Motor neuron (in vitro differentiated cells): ENCODE results near the gene CD300C. TPM values are rescaled to one million over a fixed set of nuclear protein-coding genes. Genes with fewer than 3 reads are reported as not detected.

Experiments used
- ATAC-seq, 8 experiments: fragments of 200-7000 bp; cut with Tn5 transposase; replicated peaks in 6 of 8; 2 replicates each; pipeline ENCODE4 v1.8.0; 2021; ENCODE audit warnings: mild to moderate bottlenecking in 8 of 8, moderate library complexity in 8 of 8
- H3K27ac ChIP-seq, 2 donors: fragments of 250-450 bp; sonication (Bioruptor Pico); 2 replicates each; pipeline ENCODE4 v1.9.0; 2021; ENCODE audit warnings: antibody characterized with exemption in 2 of 2, mild to moderate bottlenecking in 2 of 2, moderate library complexity in 1 of 2
- H3K4me1 ChIP-seq, 2 donors: fragments of 250-450 bp; sonication (Bioruptor Pico); replicated peaks in 1 of 2; 2 replicates each; pipeline ENCODE4 v1.6.1; 2021; ENCODE audit warnings: antibody characterized with exemption in 2 of 2, mild to moderate bottlenecking in 2 of 2, moderate library complexity in 1 of 2
- H3K4me3 ChIP-seq, 5 donors: fragments of 250-450 bp; sonication (Bioruptor Pico); 2 replicates each; pipeline ENCODE4 v1.9.0; 2021; ENCODE audit warnings: antibody characterized with exemption in 5 of 5, mild to moderate bottlenecking in 5 of 5, moderate library complexity in 4 of 5
- WGBS, 10 experiments: fragments of 450-650 bp; shearing (Covaris generic); methylation state at CpG; one replicate each; pipeline ENCODE4 v1.0.0; 2022; 5-methylcytosine and 5-hydroxymethylcytosine counted together
- in situ Hi-C, 9 experiments: fragments of 400-800 bp; cut with MboI; loops; one replicate each; pipeline ENCODE4 v1.15.0; 2021; ENCODE audit warnings: low sequenced_read_pairs in 9 of 9, low pct_unique_long_range_greater_than_20kb in 2 of 9; ENCODE audit not compliant: unreplicated experiment in 9 of 9
- total RNA-seq, 8 experiments: library from RNA; unstranded; fragments of 300-600 nt; gene quantifications; 2 replicates each; pipeline versions ENCODE4 v1.2.3 to v1.2.4, GENCODE V29; 2022

The CD300C gene
- total RNA-seq, 8 experiments from 2014 or later: 0.13 to 0.66 (median 0.28) TPM; not detected in 3

DNA sequence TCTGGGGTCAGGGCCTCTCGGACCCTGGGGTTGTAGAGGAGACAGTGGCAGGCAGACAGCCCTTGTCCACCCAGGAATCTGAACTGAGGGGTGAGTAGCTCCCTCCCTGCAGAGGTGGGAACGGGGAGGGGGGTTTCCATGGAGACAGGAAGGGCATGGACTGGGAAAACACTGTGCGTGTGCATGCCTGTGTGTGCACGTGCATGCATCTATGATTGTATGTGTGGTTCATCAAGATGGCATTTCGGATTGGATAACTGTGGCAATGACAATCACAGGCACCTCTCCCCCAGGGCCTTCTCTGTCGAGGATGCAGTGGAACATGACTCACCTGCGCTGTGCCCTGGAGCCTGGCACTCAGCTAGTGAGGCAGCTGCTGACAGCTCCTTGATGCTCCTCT, 6.1 kb upstream of the CD300C start:
- Histone ChIP-seq H3K4me3 (no peak overlapping the region), H3K27ac (no peak overlapping the region), H3K4me1 (peaks cover 10 to 25% of the 10 kb centered on the region in 2 donors)
- peak in 6 of 8 experiments; percentile 37 to 93 (median 90) for ATAC-seq
- in situ Hi-C loops: no loop called here
- WGBS, 10 experiments: 0 to 80% (median 20%) methylated on average over 1 to 5 of the region's 7 CpGs; no CpG with 5 or more reads in 5 of the 10 experiments

DNA sequence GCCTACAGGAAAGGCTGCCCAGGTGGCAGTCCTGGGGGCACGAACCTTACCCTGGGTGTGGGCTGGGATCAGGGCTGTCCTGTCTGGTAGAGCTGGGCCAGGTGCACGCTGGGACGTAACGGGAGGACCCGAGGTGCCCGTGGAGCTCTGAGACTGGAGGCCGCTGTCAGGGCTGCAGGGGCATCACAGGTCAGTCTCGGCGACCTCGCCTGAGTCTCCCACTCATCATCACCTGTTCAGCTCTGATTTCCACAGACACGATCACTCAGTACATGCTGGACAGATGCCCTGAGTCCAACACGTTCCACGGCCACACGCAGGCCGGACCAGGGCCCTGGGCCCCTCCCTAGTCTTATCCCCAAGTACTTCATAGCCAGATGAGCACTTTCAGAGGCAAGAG, 4.7 kb upstream of the CD300C start:
- 20 to 92% (median 73%) methylated on average over 1 to 9 of the region's 15 CpGs; no CpG with 5 or more reads in 6 of the 10 experiments for WGBS, 10 experiments
- H3K27ac ChIP-seq: no peak overlapping the region
- H3K4me3 ChIP-seq: no peak overlapping the region
- in situ Hi-C loops: no loop called here
- peaks cover 10 to 25% of the 10 kb centered on the region in 2 donors for H3K4me1 ChIP-seq
- no peak for ATAC-seq

DNA sequence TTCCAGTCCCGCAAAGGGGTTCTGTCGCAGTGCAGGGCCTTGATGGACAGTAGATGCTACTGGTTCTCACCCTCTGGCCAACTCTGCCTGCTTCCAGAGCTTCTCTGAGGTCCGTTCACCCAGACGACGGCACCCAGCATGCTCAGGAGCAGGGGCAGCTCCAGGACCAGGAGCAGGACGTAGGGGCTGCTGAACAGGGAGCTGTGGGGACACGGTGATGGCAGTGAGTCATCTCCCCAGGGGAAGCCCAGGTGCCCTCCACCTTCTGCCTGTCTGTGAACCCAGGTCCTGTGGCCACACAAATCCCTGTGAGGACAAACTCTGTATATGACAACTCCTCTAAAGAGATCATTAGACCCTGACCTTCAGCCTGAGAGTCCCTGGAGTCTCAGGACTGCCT, 3.4 kb upstream of the CD300C start:
- in situ Hi-C loops: no loop called here
- no peak for ATAC-seq
- Histone ChIP-seq H3K4me3 (no peak overlapping the region), H3K27ac (no peak overlapping the region), H3K4me1 (peaks cover 19 to 33% of the 10 kb centered on the region in 2 donors)
- 75% methylated on average over 2 of the region's 7 CpGs; no CpG with 5 or more reads in 9 of the 10 experiments for WGBS, 10 experiments

DNA sequence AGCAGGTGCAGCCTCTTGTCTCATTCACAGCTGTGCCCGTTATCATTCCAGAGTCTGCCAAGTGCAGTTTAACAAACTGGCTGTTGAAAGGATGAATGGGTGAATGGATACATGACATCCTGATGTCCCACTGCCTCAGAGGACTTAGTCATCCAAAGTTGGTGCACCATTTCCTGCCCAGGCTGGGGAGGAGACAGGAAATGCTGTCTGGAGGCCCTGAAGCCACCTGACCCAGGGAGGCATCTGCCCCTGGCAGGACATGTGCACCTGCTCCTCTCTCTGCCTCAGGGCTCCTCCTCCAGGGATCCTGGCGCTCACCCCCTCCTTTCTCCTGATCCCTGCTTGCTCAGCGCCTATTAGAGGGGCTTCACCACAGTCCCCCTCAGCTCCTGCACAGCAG, 1.8 kb upstream of the CD300C start:
- 0 to 100% (median 67%) methylated on average over 1 to 3 of the region's 3 CpGs; no CpG with 5 or more reads in 5 of the 10 experiments for WGBS, 10 experiments
- in situ Hi-C loops: no loop called here
- Histone ChIP-seq H3K27ac (no peak overlapping the region), H3K4me3 (no peak overlapping the region), H3K4me1 (peaks cover 19 to 39% of the 10 kb centered on the region in 2 donors)
- peak in 1 of 8 experiments; percentile 60 for ATAC-seq

DNA sequence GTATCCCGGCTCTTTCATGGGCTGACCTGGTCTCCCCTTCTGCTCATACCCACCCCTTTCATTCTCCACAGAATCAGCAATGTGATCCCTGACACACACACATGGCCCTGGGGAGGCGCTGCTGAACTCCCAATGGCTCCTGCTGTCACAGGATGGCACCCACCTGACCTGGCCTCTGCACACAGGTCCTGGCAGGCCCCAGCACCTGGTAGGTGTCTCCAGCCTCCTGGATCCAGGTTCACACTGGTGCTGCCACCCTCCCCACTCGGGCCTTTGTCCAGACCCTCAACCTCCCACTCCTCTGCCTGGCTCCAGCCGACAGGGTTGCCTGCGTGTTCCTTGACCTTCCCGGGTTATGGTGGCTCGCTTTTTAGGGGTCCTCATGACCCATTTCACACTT, 1.3 kb upstream of the CD300C start:
- Histone ChIP-seq H3K4me3 (no peak overlapping the region), H3K4me1 (peaks cover 16 to 35% of the 10 kb centered on the region in 2 donors), H3K27ac (no peak overlapping the region)
- ATAC-seq: no peak
- in situ Hi-C loops: no loop called here
- WGBS, 10 experiments: 52 to 100% (median 65%) methylated on average over 1 to 4 of the region's 7 CpGs; no CpG with 5 or more reads in 6 of the 10 experiments

- ATAC-seq: no peak
- in situ Hi-C loops: no loop called here
- WGBS, 10 experiments: 70 to 85% methylated on average over 2 to 4 of the region's 7 CpGs; no CpG with 5 or more reads in 8 of the 10 experiments
- no peak overlapping the region for H3K4me3 ChIP-seq
- peaks cover 10 to 28% of the 10 kb centered on the region in 2 donors for H3K4me1 ChIP-seq
- no peak overlapping the region for H3K27ac ChIP-seq
These were observed 671 bp upstream of the CD300C start for GRCh38 chr17:74546586-74546985.

GRCh38 chr17:74544991-74545842, 698 bp downstream of the CD300C start:
- H3K4me1 ChIP-seq: peaks cover 8 to 20% of the 10 kb centered on the region in 2 donors
- WGBS, 10 experiments: 48 to 100% (median 69%) methylated on average over 1 to 11 of the region's 16 CpGs; no CpG with 5 or more reads in 4 of the 10 experiments
- ATAC-seq: peak in 7 of 8 experiments; percentile 62 to 88 (median 85)
- in situ Hi-C loops: no loop called here
- H3K27ac ChIP-seq: peak overlapping the region in 1 of 2 donors; percentile 47
- no peak overlapping the region for H3K4me3 ChIP-seq

DNA sequence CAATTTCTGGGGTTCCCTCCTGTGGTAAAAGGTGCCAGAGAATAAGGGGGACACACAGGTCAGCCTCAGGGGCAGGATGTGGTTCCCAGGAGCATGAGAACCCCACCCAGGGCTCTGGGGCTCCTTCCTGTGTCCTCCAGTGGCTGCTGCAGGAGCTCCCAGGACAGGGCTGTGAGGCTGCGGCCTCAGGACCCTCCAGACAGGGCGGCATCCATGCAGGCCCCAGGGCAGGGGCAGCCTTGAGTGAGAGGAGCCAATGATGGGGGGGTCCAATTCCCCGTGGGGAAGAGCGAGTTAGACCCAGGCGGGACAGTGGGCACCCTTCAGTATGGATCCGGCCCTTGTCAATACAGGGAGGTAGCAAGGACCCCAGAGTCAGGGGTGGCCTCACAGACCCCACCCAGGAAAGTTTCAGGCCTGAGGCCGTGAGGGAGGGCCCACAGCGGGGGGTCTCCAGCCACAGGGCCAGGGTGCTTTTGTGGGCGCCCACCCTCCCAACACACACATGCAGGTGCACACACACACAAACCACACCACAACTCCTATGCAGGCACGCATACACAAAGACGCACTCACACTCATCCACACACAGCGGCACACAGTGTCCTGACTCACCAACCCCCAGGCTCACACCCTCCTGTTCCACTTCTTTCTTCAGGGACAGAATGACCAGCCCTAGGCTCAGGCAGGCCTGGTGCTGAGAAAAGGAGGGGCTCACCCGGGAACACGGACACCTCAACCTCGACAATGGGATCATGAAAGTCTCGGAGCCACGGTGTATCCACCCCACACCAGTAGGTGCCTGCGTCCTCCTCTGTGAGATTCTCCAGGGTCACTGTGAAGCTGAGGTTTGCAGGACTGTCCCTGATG, 1.8 kb downstream of the CD300C start:
- ATAC-seq: peak in 6 of 8 experiments; percentile 9 to 36 (median 29)
- H3K4me1 ChIP-seq: peaks cover 8 to 20% of the 10 kb centered on the region in 2 donors
- in situ Hi-C loops: no loop called here
- peak overlapping the region in 1 of 2 donors; percentile 47 for H3K27ac ChIP-seq
- no peak overlapping the region for H3K4me3 ChIP-seq
- 9 to 94% (median 78%) methylated on average over 1 to 6 of the region's 18 CpGs; no CpG with 5 or more reads in 4 of the 10 experiments for WGBS, 10 experiments

DNA sequence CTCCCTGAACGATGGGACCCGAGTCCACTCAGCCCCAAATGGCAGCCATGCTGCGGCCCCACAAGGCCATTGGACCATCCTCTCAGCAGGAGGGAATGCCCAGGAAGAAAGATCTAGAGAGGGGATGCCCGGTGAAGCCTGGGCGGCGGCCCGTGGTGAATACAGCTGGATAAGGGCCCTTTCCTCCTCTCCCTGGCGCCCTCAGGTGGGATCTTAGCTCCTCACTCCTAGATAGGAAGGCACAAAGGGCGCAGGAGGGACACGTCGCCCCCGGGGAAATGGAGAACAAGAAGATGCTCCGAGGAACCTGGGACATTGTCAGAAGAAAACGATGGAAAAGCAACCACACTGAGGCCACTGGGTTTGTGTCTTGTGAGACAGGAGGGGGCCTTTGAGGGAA, 2.5 kb downstream of the CD300C start:
- Histone ChIP-seq H3K4me3 (no peak overlapping the region), H3K27ac (no peak overlapping the region), H3K4me1 (peaks cover 8 to 20% of the 10 kb centered on the region in 2 donors)
- 0 to 79% (median 56%) methylated on average over 2 to 7 of the region's 14 CpGs; no CpG with 5 or more reads in 6 of the 10 experiments for WGBS, 10 experiments
- in situ Hi-C loops: no loop called here
- no peak for ATAC-seq

DNA sequence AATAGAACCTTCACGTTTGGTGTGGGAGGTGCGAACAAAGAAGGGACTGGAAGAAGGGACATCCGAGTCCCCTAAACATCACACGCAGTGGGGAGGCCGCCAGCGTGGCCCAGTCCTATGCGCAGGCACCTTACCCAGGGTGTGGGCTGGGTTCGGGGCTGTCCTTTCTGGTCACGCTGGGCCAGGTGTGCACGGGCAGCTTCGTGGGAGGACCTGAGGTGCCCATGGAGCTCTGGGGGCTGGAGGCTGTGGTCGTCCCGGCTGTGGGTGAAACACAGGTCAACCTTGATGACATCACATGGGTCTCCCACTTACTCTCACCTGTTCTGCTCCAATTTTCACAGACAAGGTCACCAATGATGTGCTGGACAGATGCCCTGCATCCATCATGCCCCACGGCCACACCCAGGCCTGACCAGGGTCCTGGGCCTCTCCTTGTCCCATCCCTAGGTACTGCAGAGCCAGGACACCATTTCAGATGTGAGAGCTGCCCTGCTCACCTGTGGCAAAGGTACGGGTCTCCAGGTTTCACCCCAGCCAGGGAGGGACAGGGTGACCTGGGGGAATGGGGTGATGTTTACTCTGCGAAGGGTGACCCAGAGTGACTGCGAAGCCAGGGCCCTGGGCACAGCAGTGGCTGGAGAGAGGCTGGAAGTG, 3.1 kb downstream of the CD300C start:
- no peak overlapping the region for H3K27ac ChIP-seq
- H3K4me1 ChIP-seq: peaks cover 8 to 20% of the 10 kb centered on the region in 2 donors
- no peak overlapping the region for H3K4me3 ChIP-seq
- no peak for ATAC-seq
- in situ Hi-C loops: no loop called here
- WGBS, 10 experiments: 42 to 88% (median 65%) methylated on average over 4 to 8 of the region's 17 CpGs; no CpG with 5 or more reads in 5 of the 10 experiments

DNA sequence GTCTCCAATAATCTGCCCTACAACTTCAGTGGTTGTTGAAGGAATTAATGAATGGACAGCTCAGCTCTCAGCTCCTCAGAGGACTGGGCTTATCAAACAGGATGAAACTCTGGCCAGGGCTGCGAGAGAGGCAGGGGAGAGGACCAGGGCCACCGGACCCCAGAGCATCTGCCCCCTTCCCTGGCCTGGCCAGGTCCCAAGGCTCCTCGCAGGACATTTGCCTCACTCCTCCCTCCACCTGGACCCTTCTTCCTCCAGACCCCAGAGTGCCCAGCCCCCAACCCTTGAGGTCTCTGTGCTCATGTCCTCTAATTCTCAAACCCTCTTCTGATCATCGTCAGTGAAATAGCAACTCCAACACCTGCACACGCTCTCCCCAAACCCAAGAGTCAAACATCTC, 3.7 kb downstream of the CD300C start:
- Histone ChIP-seq H3K27ac (no peak overlapping the region), H3K4me1 (peaks cover 8 to 20% of the 10 kb centered on the region in 2 donors), H3K4me3 (no peak overlapping the region)
- 60 to 93% (median 80%) methylated on average over 1 to 4 of the region's 5 CpGs; no CpG with 5 or more reads in 6 of the 10 experiments for WGBS, 10 experiments
- in situ Hi-C loops: no loop called here
- no peak for ATAC-seq
